HG02884 (cell line): ENCODE data around the gene DNAJB2.
"Not testable (repeated sequence)": the region's sequence is repeated elsewhere in the genome, so short reads cannot be mapped to it uniquely, and the experiment has no call there.

Experiments
- ATAC-seq: cut with Tn5 transposase; IDR thresholded peaks from one replicate; pipeline ENCODE4 v1.9.1; 2021; ENCODE audit warnings: mild to moderate bottlenecking, moderate library complexity; ENCODE audit not compliant: unreplicated experiment

The DNAJB2 gene

GRCh38 chr2:219282943-219283581, 3.9 kb downstream of the DNAJB2 start:
- ATAC-seq = no peak

- ATAC-seq = no peak
Observed at GRCh38 chr2:219284501-219285372, 5.6 kb downstream of the DNAJB2 start.

- ATAC-seq = no peak
Observed at GRCh38 chr2:219285373-219285735, 6.2 kb downstream of the DNAJB2 start.

- ATAC-seq = no peak
Observed at GRCh38 chr2:219285894-219286425, 6.8 kb downstream of the DNAJB2 start.

- no peak for ATAC-seq
Observed at GRCh38 chr2:219286436-219287115, 7.4 kb downstream of the DNAJB2 start.

GRCh38 chr2:219287116-219287440, 7.9 kb downstream of the DNAJB2 start:
- ATAC-seq = not testable (repeated sequence)

GRCh38 chr2:219287580-219288265, 8.6 kb downstream of the DNAJB2 start:
- ATAC-seq = no peak

GRCh38 chr2:219289195-219289536, 10.0 kb downstream of the DNAJB2 start:
- ATAC-seq = no peak

GRCh38 chr2:219289537-219290361, 10.6 kb downstream of the DNAJB2 start:
- ATAC-seq = no peak

GRCh38 chr2:219290381-219291171, 11.4 kb downstream of the DNAJB2 start:
- ATAC-seq = no peak

GRCh38 chr2:219291394-219291793, 12.2 kb downstream of the DNAJB2 start:
- no peak for ATAC-seq

- no peak for ATAC-seq
Observed at GRCh38 chr2:219291910-219292490, 12.8 kb downstream of the DNAJB2 start.

- ATAC-seq = no peak
Observed at GRCh38 chr2:219292616-219293015, 13.4 kb downstream of the DNAJB2 start.

GRCh38 chr2:219293736-219294231, 14.6 kb downstream of the DNAJB2 start:
- ATAC-seq = no peak

- ATAC-seq = peak; percentile 87
Observed at GRCh38 chr2:219294356-219295351, 15.5 kb downstream of the DNAJB2 start.

GRCh38 chr2:219296142-219296541, 17.0 kb downstream of the DNAJB2 start:
- ATAC-seq = no peak

- ATAC-seq = no peak
Observed at GRCh38 chr2:219296631-219297391, 17.6 kb downstream of the DNAJB2 start.
